Stimulated activated naive CD8-positive, alpha-beta T cell treated with anti-CD3 and anti-CD28 coated beads, Interleukin-15, Interleukin-2, amounts not matched to agents 100 U/mL and 50 U/mL, for 24 hours (primary cell): ENCODE results near the gene CD40.

Experiments
- ATAC-seq: fragments of 150-1000 bp; cut with Tn5 transposase; one replicate; pipeline ENCODE4 v1.10.0; 2021
- DNase-seq: peaks from one replicate; pipeline ENCODE4 v3.0.0; 2021

The CD40 gene

DNA sequence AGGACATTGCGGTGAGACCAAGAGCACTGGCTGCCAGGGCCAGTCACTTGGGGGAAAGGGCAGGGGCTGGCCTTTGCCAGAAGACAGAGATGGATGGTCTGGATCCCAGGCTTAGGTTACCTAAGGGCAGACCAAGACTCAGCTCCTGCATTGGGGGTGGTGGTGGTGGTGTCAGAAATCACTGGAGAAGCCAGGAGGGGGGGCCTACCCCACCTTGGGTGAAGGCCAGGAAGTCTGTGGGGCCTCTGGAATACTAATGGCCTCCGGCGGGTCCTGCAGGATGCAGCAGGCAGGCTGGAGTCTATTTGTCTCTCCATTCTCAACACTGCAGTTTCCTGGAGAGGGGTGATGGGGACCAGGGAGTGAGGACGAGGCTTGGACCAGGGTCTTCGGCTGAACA lies 32.8 kb downstream of the CD40 start:
- no peak for ATAC-seq

GRCh38 chr20:46151936-46152335 lies 33.8 kb downstream of the CD40 start:
- no peak for ATAC-seq
- peak; percentile 40 for DNase-seq

More for the DNA sequence above, 32.8 kb downstream of the CD40 start:
- no peak for DNase-seq

DNA sequence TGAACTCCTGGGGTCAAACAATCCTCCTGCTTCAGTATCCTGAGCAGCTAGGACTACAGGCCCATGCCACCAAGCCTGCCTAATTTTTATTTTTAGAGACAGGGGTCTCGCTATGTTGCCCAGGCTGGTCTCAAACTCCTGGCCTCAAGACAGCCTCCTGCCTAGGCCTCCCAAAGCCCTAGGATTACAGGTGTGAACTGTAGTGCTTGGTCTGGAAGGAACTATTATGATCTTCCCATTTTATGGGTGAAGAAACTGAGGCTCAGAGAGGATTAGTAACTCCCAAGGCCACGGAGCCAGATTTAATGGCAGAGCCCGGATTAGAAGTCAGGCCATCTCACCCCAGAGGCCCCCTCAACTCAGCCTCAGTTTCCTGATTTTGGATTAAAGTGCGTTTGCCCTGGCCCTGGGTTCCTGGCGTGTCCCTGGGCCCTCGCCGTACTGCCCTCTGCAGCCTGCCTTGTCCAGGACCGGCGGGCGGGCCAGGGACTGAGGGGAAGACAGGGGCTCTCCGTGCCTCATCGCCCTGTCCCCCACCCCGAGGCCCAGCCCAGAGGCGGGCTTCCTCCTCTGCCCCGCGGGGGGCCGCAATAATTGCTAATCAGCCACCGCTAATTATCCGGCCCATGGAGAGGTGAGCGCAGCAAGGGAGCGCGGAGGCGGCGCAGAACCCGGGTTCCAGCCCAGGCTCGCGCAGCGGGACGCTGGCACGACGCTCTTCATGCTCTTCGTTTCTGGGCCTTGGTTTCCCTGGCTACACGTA lies 34.9 kb downstream of the CD40 start:
- no peak for ATAC-seq

DNA sequence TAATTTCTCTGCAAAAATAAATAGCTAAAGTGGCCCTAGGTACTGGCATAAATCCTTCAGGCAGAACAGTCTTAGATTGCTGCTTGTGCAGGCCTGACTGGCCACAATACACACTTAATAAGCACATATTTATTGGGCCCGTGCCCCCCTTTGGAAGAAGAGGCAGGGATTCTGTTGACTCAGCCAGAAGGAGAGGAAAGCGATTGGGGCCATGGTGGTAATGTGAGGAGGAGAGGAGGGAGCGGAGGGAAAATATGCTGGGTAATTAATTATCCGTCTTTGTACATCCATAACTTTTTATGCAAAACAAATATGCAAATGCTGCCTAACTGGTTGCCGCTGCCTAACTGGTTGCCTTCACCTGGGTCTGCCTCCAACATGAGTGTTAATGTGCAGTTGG lies 36.2 kb downstream of the CD40 start:
- ATAC-seq, result no peak
- DNase-seq, result no peak

More for the DNA sequence above, 34.9 kb downstream of the CD40 start:
- no peak for DNase-seq

- DNase-seq, result no peak
- no peak for ATAC-seq
These were observed 36.7 kb downstream of the CD40 start for GRCh38 chr20:46154796-46155195.

DNA sequence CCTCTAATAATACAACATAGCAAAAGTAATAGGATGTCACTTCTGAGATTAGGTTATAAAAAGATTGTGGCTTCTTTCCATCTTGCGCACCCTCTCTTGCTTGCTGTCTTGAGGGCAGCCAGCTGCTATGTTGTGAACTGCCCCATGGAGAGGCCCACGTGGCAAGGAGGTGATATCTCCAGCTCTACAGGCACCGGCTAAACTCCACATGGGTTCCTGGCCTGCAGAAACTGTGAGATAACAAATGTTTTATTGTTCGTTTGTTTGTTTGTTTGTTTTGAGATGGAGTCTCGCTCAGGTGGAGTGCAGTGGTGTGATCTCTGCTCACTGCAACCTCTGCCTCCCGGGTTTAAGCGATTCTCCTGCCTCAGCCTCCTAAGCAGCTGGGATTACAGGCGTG lies 38.0 kb downstream of the CD40 start:
- DNase-seq (no peak), ATAC-seq (no peak)

- DNase-seq (no peak), ATAC-seq (no peak)
These were observed 39.0 kb downstream of the CD40 start for GRCh38 chr20:46157076-46157592.

GRCh38 chr20:46157625-46158024 lies 39.5 kb downstream of the CD40 start:
- ATAC-seq (no peak), DNase-seq (no peak)

GRCh38 chr20:46158476-46158987 lies 40.4 kb downstream of the CD40 start:
- DNase-seq, result no peak
- ATAC-seq, result no peak

DNA sequence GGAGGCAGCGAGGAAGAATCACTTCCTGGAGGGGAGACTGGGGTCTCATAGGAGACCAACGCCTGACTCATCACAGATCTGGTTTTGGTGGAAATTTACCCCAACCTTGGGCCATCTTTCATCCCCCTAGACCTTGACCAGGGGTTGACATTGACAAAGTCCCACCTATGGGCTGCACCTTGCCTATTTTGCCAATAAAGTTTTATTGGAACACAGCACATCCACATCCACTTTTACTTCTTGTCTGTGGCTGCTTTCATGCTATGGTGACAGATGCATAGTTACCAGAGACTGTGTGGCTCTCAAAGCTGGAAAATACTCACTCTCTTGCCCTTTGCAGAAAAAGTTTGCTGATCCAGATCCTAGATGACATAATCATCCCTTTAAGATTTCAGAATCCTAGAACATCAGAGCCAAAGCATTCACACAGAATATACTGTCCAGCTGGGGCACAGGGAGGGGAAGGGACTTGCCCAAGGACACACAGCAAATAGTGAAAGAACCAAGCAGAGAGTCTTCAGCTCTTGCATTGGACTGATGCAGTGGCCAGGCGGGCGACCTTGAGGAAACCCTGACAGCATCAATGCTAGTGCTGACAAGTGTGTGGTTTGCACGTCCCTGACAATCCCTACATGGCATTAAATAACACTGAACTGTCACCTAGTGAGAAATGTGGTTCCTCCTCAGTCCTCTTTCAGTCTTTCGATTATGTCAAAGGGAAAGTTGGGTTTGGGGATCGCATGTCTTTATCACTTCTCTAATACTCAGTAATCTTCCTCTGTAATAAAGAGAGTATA lies 41.2 kb downstream of the CD40 start:
- ATAC-seq (peak; percentile 21), DNase-seq (no peak)

- DNase-seq (no peak), ATAC-seq (no peak)
These were observed 42.5 kb downstream of the CD40 start for GRCh38 chr20:46160661-46161060.

DNA sequence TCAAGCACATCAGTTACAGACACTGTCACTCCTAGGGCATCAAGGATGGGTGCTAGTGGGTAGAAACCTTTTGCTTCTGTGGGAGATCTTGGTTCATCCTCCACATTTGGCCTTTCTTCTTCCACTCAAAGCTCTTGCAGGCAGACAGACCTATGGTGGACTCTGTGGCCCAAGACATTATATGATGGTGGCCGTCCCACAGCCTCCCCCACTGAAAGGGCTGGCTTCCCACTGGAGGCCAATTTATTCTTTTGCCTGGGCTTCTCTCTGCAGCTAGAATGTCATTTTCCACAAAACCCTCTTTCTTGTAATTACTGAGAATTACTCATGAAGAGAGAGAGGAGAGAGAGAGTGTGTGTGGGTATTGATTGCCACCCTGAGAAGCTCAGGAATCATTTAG lies 43.8 kb downstream of the CD40 start:
- no peak for DNase-seq
- ATAC-seq, result no peak

DNA sequence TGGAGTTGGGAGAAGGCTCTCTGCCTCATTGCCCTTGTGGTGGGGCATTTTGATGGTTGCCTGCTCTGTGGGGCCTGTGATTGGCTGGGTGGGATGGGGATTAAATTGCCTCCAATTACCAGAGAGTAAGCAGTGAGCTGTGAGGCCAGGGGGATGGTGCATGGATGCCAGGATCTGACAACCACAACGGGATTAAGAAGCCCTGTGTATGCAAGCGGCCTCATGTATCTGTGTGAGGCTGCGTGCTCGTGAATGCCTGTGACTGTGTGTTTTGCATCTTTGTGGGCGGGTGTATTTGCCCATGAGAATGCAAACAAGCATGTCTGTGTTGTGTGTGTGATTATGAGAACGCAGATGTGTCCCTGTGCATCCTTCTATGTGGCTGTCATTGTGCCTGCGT lies 46.1 kb downstream of the CD40 start:
- ATAC-seq (no peak), DNase-seq (no peak)

DNA sequence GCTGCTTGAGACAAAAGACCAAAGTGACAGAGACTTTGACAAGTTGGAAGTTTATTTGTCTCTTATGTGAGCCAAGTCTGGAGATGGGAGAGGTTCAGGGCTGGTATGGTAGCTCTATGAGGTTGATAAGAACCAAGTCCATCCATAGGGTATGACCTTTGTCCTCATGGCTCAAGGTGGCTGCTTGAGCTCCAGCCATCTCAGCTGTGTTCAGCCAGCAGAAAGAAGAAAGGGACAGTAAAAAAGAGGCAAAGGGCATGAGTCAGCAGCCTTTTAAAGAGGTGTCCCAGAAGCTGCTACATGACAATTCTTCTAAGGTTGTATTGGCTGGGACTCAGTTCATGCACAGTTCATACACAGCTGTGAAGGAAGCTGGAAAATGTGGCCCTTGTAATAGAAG lies 49.0 kb downstream of the CD40 start:
- DNase-seq (no peak), ATAC-seq (no peak)

DNA sequence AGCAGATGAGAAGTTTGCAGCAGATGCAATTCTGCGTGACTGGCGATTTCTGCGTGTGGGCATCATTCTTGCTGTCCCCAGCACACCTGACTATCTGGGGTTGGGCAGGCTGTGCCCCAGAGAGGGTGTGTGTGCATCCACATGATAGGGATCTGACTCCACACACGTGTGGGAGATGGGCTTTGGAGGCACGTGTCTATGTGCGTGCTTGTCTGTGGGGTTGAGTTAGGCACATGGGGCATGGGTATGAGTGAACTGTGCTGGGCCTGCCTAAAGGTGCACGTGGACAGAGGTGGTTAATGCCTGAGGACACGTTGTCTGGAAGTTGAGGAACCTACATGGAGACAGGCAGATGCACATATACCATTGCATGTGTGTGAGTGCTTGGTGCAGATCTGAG lies 50.3 kb downstream of the CD40 start:
- ATAC-seq (no peak), DNase-seq (no peak)

DNA sequence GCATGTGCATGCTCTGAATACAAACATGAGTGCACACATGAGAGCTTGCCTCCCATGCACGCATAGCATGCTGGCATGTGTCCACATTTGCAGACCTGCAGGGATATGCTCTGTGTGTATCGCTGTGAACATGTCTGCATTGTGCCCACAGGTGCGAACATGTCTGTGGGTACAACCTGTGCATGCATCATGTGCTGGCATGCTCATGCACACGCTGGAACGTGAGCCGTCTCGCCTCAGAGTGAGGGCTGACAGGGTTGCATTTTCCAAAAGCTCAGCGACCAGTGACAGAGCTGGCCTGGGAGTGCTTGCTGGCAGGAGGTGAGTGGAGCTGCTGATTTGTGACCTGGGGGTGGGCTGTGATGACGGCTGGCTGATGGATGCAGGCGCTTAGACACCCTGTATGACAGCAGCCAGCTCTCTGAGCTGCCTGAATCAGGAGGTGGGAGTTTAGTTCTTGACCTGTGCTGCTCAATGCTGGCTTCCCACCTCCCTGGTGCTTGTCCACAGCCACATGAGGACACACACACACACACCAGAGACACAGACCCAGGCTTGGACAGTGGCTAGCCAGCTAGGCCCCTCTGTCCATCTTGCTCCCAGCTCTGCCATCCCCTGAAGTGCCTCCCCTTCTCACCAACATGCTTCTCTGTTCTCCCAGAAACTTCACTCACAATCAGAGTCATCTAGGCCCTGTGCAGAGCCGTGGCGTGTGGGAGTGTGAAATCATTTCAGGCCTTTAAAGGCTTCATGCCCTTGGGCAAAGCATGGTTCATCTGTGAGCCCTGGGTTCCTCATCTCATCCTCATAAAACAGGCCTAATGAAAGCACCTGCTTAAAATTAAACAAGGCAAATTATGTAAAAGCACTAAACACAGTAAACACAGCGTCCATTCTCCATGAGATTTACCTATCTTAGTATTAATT lies 51.4 kb downstream of the CD40 start:
- ATAC-seq (no peak), DNase-seq (no peak)

DNA sequence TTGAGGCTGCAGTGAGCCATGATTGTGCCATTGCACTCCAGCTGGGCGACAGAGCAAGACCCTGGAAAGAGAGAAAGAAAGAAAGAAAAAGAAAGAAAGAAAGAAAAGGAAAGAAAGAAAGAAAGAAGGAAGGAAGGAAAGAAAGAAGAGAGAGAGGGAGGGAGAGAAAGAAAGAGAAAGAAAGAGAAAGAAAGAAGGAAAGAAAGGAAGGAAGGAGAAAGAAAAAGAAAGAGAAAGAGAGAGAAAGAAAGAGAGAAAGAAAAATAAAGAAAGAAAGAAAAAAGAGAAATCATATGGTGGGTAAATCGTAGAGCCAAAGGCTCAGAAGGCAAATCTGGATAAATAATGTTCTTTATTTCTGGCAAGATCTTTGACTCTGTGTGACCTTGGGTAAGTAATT lies 53.4 kb downstream of the CD40 start:
- no peak for ATAC-seq
- no peak for DNase-seq

GRCh38 chr20:46171909-46172308 lies 53.8 kb downstream of the CD40 start:
- ATAC-seq (no peak), DNase-seq (no peak)

DNA sequence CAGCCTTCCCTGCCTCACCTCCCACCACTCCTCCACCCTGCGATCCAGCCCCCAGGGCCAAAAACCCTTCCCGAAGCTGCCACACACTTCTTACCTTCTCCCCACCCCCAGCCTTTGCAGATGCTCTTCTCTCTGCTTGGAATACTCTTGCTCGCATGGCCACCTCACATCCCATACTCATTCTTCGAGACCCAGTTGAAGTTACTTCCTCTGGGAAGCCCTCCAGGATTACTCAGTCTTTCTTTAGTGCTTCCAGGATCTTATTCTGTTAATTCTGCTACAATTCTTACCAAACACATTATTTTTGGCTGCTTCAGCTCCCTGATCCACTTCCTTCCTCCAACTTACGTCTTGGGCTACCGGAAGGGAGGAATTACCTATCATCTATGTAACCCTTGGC lies 54.3 kb downstream of the CD40 start:
- DNase-seq (no peak), ATAC-seq (no peak)

GRCh38 chr20:46172961-46173536 lies 54.9 kb downstream of the CD40 start:
- DNase-seq (no peak), ATAC-seq (no peak)

- no peak for ATAC-seq
- no peak for DNase-seq
These were observed 55.7 kb downstream of the CD40 start for GRCh38 chr20:46173652-46174468.
